ENCODE measurements around the gene UBL4B.

Gene UBL4B

GRCh38 chr1:110161849-110162248 lies 49.6 kb downstream of the UBL4B start:
- H3K4me1 Mint-ChIP-seq = peaks cover 0 to 5% of the 10 kb centered on the region in 2 donors
- no peak overlapping the region for H3K4me3 Mint-ChIP-seq
- ATAC-seq (replicated peaks) (no peak), DNase-seq (no peak)
- peaks cover 3% of the 10 kb centered on the region in 2 donors for H3K36me3 Mint-ChIP-seq
- H3K27ac Mint-ChIP-seq = no peak overlapping the region
- peaks cover 24 to 67% of the 10 kb centered on the region in 2 donors for H3K27me3 Mint-ChIP-seq
- H3K9me3 Mint-ChIP-seq = peaks cover 0 to 7% of the 10 kb centered on the region in 2 donors

Data from stimulated activated naive B cell treated with anti-CD40 and anti-IgM and Interleukin-4, amounts not matched to agents 10 μg/mL and 1 μg/mL and 100 μg/mL, for 72 hours (primary cell).